ENCODE data around the gene ARHGAP25.

DNA sequence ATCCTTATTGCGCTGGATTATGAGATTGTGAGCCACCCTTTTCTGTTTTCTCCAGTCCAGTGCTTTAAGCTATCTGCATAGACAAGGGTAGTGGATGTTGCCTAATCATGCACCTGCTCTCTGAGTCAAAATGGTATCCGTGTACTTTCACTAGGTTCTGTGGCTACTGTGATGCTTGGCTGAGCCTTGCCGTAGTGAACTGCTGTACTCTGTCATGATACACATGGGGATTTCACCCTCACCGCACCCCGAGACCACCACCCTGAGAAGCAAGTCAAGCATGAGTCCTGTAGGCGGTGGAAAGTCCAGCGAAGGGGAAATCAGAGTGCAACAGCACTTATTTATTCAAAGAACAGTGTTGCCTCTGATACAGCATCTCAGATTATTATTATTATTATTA is 55.0 kb downstream of the ARHGAP25 start:
- TF ChIP-seq, protein P1, sequence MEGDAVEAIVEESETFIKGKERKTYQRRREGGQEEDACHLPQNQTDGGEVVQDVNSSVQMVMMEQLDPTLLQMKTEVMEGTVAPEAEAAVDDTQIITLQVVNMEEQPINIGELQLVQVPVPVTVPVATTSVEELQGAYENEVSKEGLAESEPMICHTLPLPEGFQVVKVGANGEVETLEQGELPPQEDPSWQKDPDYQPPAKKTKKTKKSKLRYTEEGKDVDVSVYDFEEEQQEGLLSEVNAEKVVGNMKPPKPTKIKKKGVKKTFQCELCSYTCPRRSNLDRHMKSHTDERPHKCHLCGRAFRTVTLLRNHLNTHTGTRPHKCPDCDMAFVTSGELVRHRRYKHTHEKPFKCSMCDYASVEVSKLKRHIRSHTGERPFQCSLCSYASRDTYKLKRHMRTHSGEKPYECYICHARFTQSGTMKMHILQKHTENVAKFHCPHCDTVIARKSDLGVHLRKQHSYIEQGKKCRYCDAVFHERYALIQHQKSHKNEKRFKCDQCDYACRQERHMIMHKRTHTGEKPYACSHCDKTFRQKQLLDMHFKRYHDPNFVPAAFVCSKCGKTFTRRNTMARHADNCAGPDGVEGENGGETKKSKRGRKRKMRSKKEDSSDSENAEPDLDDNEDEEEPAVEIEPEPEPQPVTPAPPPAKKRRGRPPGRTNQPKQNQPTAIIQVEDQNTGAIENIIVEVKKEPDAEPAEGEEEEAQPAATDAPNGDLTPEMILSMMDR (IDR thresholded peaks at IDR 0.05) = no peak
- TF ChIP-seq POLR2A (IDR thresholded peaks at IDR 0.05) = no peak

Measured in thyroid gland (tissue), 4 donors.